HepG2 (cell line): ENCODE results near the gene TEC. TPM values are rescaled to one million over a fixed set of nuclear protein-coding genes. Genes with fewer than 3 reads are reported as not detected.

Experiments used
- ATAC-seq: fragments of 200-7000 bp; cut with Tn5 transposase; 3 replicates; pipeline ENCODE4 v1.9.1; 2020; ENCODE audit warnings: mild to moderate bottlenecking, moderate library complexity
- BruUV-seq: library from RNA; stranded (reverse); fragments of 400-500 nt; replicated peaks from 2 replicates; lab custom pipeline; 2021; lab: Mats Ljungman, UMichigan
- CTCF ChIA-PET: fragments of 300-600 bp; formaldehyde crosslinking; extraction: SDS; loops from one replicate; lab custom pipeline; 2021; ENCODE audit warnings: low total read pairs, inconsistent platforms, low intra/inter-chr PET ratio; lab: Yijun Ruan, JAX
- POLR2A ChIA-PET: fragments of 350-600 bp; sonication (Branson Sonifier 250); formaldehyde crosslinking; loops from one replicate; lab custom pipeline; 2020; ENCODE audit warnings: antibody characterized with exemption, inconsistent platforms; lab: Yijun Ruan, JAX
- DNase-seq: peaks from one replicate; pipeline ENCODE4 v3.0.0-alpha.2; 2015; ENCODE audit warnings: low spot score
- FAIRE-seq: peaks from 3 replicates; lab custom pipeline; 2011; peaks lifted over from hg19 to GRCh38; lab: Jason Lieb, UNC
- H2AFZ ChIP-seq: one replicate; pipeline ENCODE4 v1.6.1; 2011; ENCODE audit warnings: low read length, inconsistent platforms
- H3K27ac ChIP-seq: fragments of 300-600 bp; 3 replicates; pipeline ENCODE4 v1.8.0; 2011; ENCODE audit warnings: mixed run types, mild to moderate bottlenecking, mixed read lengths, low read length, inconsistent platforms; ENCODE audit not compliant: insufficient read depth; ENCODE audit errors: extremely low read length
- H3K27me3 ChIP-seq, 2 experiments: fragments of 200-600 bp in 1 of 2; 2 replicates in 1 of 2; 3 replicates in 1 of 2; pipeline versions ENCODE4 v1.6.0 to v1.8.0; 2011; ENCODE audit warnings: low read length in 2 of 2, mild to moderate bottlenecking in 2 of 2, moderate library complexity in 2 of 2, inconsistent platforms in 1 of 2; ENCODE audit not compliant: insufficient read depth in 2 of 2, control insufficient read depth in 1 of 2
- H3K36me3 ChIP-seq, 2 experiments: fragments of 200-600 bp in 1 of 2; replicated peaks in 1 of 2; 2 replicates in 1 of 2; 3 replicates in 1 of 2; pipeline versions ENCODE4 v1.5.1 to v1.8.0; 2011; ENCODE audit warnings: low read length in 2 of 2, inconsistent platforms in 1 of 2; ENCODE audit not compliant: insufficient read depth in 2 of 2, control insufficient read depth in 1 of 2
- H3K4me1 ChIP-seq: 2 replicates; pipeline ENCODE4 v1.5.1; 2012; ENCODE audit warnings: low read length, inconsistent platforms; ENCODE audit not compliant: insufficient read depth
- H3K4me2 ChIP-seq: 2 replicates; pipeline ENCODE4 v1.6.0; 2011; ENCODE audit warnings: low read depth, low read length, inconsistent platforms
- H3K4me3 ChIP-seq, 3 experiments: fragments of 200-600 bp in 1 of 3; sonication (generic), shearing (Covaris generic) in 1 of 3; replicated peaks in 1 of 3; 2 replicates each; pipeline ENCODE4 v1.5.1; 2011 to 2016; ENCODE audit warnings: low read length in 3 of 3, inconsistent platforms in 2 of 3, low read depth in 2 of 3, mild to moderate bottlenecking in 2 of 3, control low read depth in 1 of 3, mixed read lengths in 1 of 3; ENCODE audit not compliant: insufficient read depth in 1 of 3
- H3K79me2 ChIP-seq: one replicate; pipeline ENCODE4 v1.6.1; 2011; ENCODE audit warnings: low read length, inconsistent platforms; ENCODE audit not compliant: insufficient read depth
- H3K9ac ChIP-seq: 2 replicates; pipeline ENCODE4 v1.6.0; 2011; ENCODE audit warnings: mild to moderate bottlenecking, low read depth, low read length, inconsistent platforms; ENCODE audit not compliant: insufficient read depth
- H3K9me3 ChIP-seq: 2 replicates; pipeline ENCODE4 v1.5.1; 2012; ENCODE audit warnings: mild to moderate bottlenecking, low read length
- H4K20me1 ChIP-seq: 2 replicates; pipeline ENCODE4 v1.6.0; 2011; ENCODE audit warnings: inconsistent platforms, mild to moderate bottlenecking, low read length, moderate library complexity; ENCODE audit not compliant: insufficient read depth
- ARHGAP35 ChIP-seq: sonication (generic); formaldehyde crosslinking; IDR thresholded peaks from 2 replicates; pipeline ENCODE4 v1.9.0; 2022; ENCODE audit warnings: mild to moderate bottlenecking, inconsistent platforms, moderate library complexity, missing genetic modification reagents, borderline replicate concordance
- HES4 ChIP-seq: sonication (generic); formaldehyde crosslinking; IDR thresholded peaks from 2 replicates; pipeline ENCODE4 v1.9.0; 2021; ENCODE audit warnings: mild to moderate bottlenecking, missing genetic modification reagents, borderline replicate concordance
- HMGXB3 ChIP-seq: sonication (generic); formaldehyde crosslinking; IDR thresholded peaks from 2 replicates; pipeline ENCODE4 v1.4.0; 2020; ENCODE audit warnings: missing genetic modification reagents, borderline replicate concordance
- MATR3 ChIP-seq: sonication (generic); formaldehyde crosslinking; IDR thresholded peaks from 2 replicates; pipeline ENCODE4 v1.4.0; 2020; ENCODE audit warnings: missing genetic modification reagents
- NFE2L2 ChIP-seq: fragments of 150-350 bp; IDR thresholded peaks from 2 replicates; pipeline ENCODE4 v1.6.1; 2014; ENCODE audit warnings: low read length
- RBAK ChIP-seq: sonication (generic); formaldehyde crosslinking; IDR thresholded peaks from 2 replicates; pipeline ENCODE4 v1.5.1; 2020; ENCODE audit warnings: mild to moderate bottlenecking, missing genetic modification reagents
- RBFOX2 ChIP-seq: fragments of 200-400 bp; formaldehyde crosslinking; IDR thresholded peaks from 2 replicates; pipeline ENCODE4 v1.6.1; 2017; ENCODE audit warnings: low read depth, mild to moderate bottlenecking, low read length
- SMC3 ChIP-seq: IDR thresholded peaks from 2 replicates; pipeline ENCODE4 v1.6.1; 2011; ENCODE audit warnings: low read length, improper control_type of control experiment
- SRF ChIP-seq: IDR thresholded peaks from 2 replicates; pipeline ENCODE4 v1.6.1; 2011; ENCODE audit warnings: mild to moderate bottlenecking, low read depth, low read length, moderate library complexity
- SRSF4 ChIP-seq: fragments of 200-400 bp; formaldehyde crosslinking; IDR thresholded peaks from one replicate; pipeline ENCODE4 v1.6.1; 2018; ENCODE audit warnings: mild to moderate bottlenecking, low read depth, low read length, moderate library complexity; ENCODE audit not compliant: poor library complexity, severe bottlenecking
- THAP7 ChIP-seq: sonication (generic); formaldehyde crosslinking; IDR thresholded peaks from 2 replicates; pipeline ENCODE4 v1.8.1; 2023; ENCODE audit warnings: mild to moderate bottlenecking, missing genetic modification reagents
- WIZ ChIP-seq: sonication (generic); formaldehyde crosslinking; IDR thresholded peaks from 2 replicates; pipeline ENCODE4 v1.5.1; 2020; ENCODE audit warnings: mild to moderate bottlenecking, missing genetic modification reagents
- ZNF280D ChIP-seq: sonication (generic); formaldehyde crosslinking; IDR thresholded peaks from 2 replicates; pipeline ENCODE4 v1.5.1; 2020; ENCODE audit warnings: mild to moderate bottlenecking, missing genetic modification reagents
- ZNF383 ChIP-seq: sonication (generic); formaldehyde crosslinking; IDR thresholded peaks from 2 replicates; pipeline ENCODE4 v1.4.0; 2020; ENCODE audit warnings: missing genetic modification reagents, mild to moderate bottlenecking, borderline replicate concordance
- ZNF44 ChIP-seq: sonication (generic); formaldehyde crosslinking; IDR thresholded peaks from 2 replicates; pipeline ENCODE4 v1.5.1; 2020; ENCODE audit warnings: mild to moderate bottlenecking, missing genetic modification reagents
- ZNF746 ChIP-seq: sonication (generic); formaldehyde crosslinking; IDR thresholded peaks from 2 replicates; pipeline ENCODE4 v1.8.0; 2022; ENCODE audit warnings: mild to moderate bottlenecking, missing genetic modification reagents
- WGBS: methylation state at CpG from one replicate; pipeline ENCODE4 v1.1.6; 2017; ENCODE audit warnings: low lambda C conversion rate; 5-methylcytosine and 5-hydroxymethylcytosine counted together
- in situ Hi-C: cut with HindIII; loops from 2 replicates; pipeline ENCODE4 v1.10.0; 2017; ENCODE audit warnings: low pct_unique_long_range_greater_than_20kb; ENCODE audit not compliant: extremely low pct_ligation_motif_present
- intact Hi-C: fragments of 100-400 bp; cut with micrococcal nuclease; formaldehyde crosslinking; loops from one replicate; pipeline ENCODE4 v1.10.0; 2022; ENCODE audit not compliant: unreplicated experiment
- polyA plus RNA-seq, 8 experiments: library from polyadenylated mRNA; depleted of rRNA in 3 of 8; stranded (reverse) in 7 of 8; unstranded in 1 of 8; fragments of >200 nt; fragmentation: Illumina TruSeq in 4 of 8; extraction: Trizol in 4 of 8; gene quantifications; 2 replicates each; pipeline versions ENCODE4 v1.2.1 to v1.2.3, GENCODE V29; 2011 to 2016; ENCODE audit warnings: low read depth in 4 of 8, missing spikeins in 1 of 8, mixed read lengths in 1 of 8; ENCODE audit not compliant: insufficient read depth in 1 of 8
- total RNA-seq, 5 experiments: library from RNA; depleted of rRNA; stranded (reverse); fragments of >200 nt; fragmentation: Illumina TruSeq; extraction: Trizol; gene quantifications; 2 replicates each; pipeline ENCODE4 v1.2.3, GENCODE V29; 2016; ENCODE audit warnings: low read depth in 1 of 5

The TEC gene
- total and polyA plus RNA-seq, 2 of the 13 experiments (the other 11 are each of a cell fraction or from before 2014, with no cell fraction given) = 0.05 to 0.20 TPM

- TF ChIP-seq ZNF280D (CRISPR knock-in tag) (no peak), THAP7 (no peak), RBAK (no peak), ZNF44 (CRISPR knock-in tag) (no peak), WIZ (CRISPR knock-in tag) (no peak), HES4 (CRISPR knock-in tag) (no peak), ZNF746 (CRISPR knock-in tag) (no peak), RBFOX2 (no peak)
- TF ChIP-seq, all 625 proteins: peak for 0
These were observed 45.0 kb downstream of the TEC start (continued) for GRCh38 chr4:48224606-48225005.

- Histone ChIP-seq H3K9ac (no peak overlapping the region), H3K4me2 (no peak overlapping the region), H4K20me1 (no peaks in the 10 kb centered on the region), H3K4me3 (no peak overlapping the region), H3K4me1 (no peaks in the 10 kb centered on the region), H3K27ac (no peak overlapping the region), H3K79me2 (no peaks in the 10 kb centered on the region), H2AFZ (no peak overlapping the region), H3K36me3 (no peaks in the 10 kb centered on the region), H3K27me3 (no peaks in the 10 kb centered on the region), H3K9me3 (no peaks in the 10 kb centered on the region)
- no peak for DNase-seq
- no peak for FAIRE-seq
- no peak for ATAC-seq
- CTCF ChIA-PET = no interaction called here
- in situ Hi-C loops (no loop called here), intact Hi-C loops (no loop called here)
- BruUV-seq = no TSS peak
- WGBS = 9% methylated on average over 3 of the region's 3 CpGs
- POLR2A ChIA-PET = no interaction called here
- TF ChIP-seq SMC3 (no peak), SRF (no peak), HMGXB3 (CRISPR knock-in tag) (no peak), SRSF4 (no peak), ARHGAP35 (no peak), NFE2L2 (no peak), MATR3 (CRISPR knock-in tag) (no peak), ZNF383 (CRISPR knock-in tag) (no peak)
These were observed 45.9 kb downstream of the TEC start for GRCh38 chr4:48223633-48224295.
